WTC11 (cell line): ENCODE results near the gene HSP90AB1.

Experiments
- FOXJ3 ChIP-seq: sonication (generic); formaldehyde crosslinking; IDR thresholded peaks from 2 replicates; pipeline ENCODE4 v1.9.0; 2021; ENCODE audit warnings: missing genetic modification reagents, mild to moderate bottlenecking, borderline replicate concordance
- TEAD4 ChIP-seq: sonication (generic); formaldehyde crosslinking; IDR thresholded peaks from 2 replicates; pipeline ENCODE4 v1.8.0; 2022; ENCODE audit warnings: mild to moderate bottlenecking, missing genetic modification reagents

GRCh38 chr6:44264154-44265006, 17.5 kb downstream of the HSP90AB1 start:
- TF ChIP-seq TEAD4 (CRISPR knock-in tag) (no peak), FOXJ3 (CRISPR knock-in tag) (no peak)
